ENCODE data around the gene CMPK2.

- TF ChIP-seq ZNF8 (CRISPR knock-in tag; IDR thresholded peaks at IDR 0.05) (no peak), PATZ1 (CRISPR knock-in tag; IDR thresholded peaks at IDR 0.05; ENCODE audit: borderline replicate concordance) (no peak), TSHZ2 (CRISPR knock-in tag; IDR thresholded peaks at IDR 0.05) (no peak), ARNTL (CRISPR knock-in tag; IDR thresholded peaks at IDR 0.05; ENCODE audit: borderline replicate concordance, low read depth) (no peak), ZC3H10 (CRISPR knock-in tag; IDR thresholded peaks at IDR 0.05) (no peak), ZNF70 (CRISPR knock-in tag; IDR thresholded peaks at IDR 0.05) (no peak), CREB5 (CRISPR knock-in tag; IDR thresholded peaks at IDR 0.05; ENCODE audit: low read depth) (no peak), ISL1 (CRISPR knock-in tag; IDR thresholded peaks at IDR 0.05) (no peak), OSR1 (CRISPR knock-in tag; IDR thresholded peaks at IDR 0.05) (no peak), PPARA (CRISPR knock-in tag; IDR thresholded peaks at IDR 0.05; ENCODE audit: borderline replicate concordance) (no peak), BACH2 (CRISPR knock-in tag; IDR thresholded peaks at IDR 0.05; ENCODE audit: borderline replicate concordance) (no peak)
These were observed 1.9 kb downstream of the CMPK2 start for GRCh38 chr2:6863792-6864191.
